ENCODE measurements around the gene DPP10. TPM values are rescaled to one million over a fixed set of nuclear protein-coding genes. Genes with fewer than 3 reads are reported as not detected.
"Not testable (repeated sequence)": the region's sequence is repeated elsewhere in the genome, so short reads cannot be mapped to it uniquely, and the experiment has no call there.

Gene DPP10
- total RNA-seq, 2 experiments from 2014 or later, result not detected

- H3K4me3 Mint-ChIP-seq, result no peak overlapping the region
- POLR2A ChIA-PET, result no interaction called here
- CTCF ChIA-PET, result no interaction called here
- ATAC-seq (no peak), DNase-seq (no peak)
- no peaks in the 10 kb centered on the region for H3K4me1 Mint-ChIP-seq
- no peak overlapping the region for H3K27ac Mint-ChIP-seq
- peaks cover 7% of the 10 kb centered on the region for H3K9me3 Mint-ChIP-seq (ENCODE audit: low read depth)
- intact Hi-C loops (cut with DNase I, micrococcal nuclease), result no loop called here
- H3K27me3 Mint-ChIP-seq, result no peaks in the 10 kb centered on the region
- no peaks in the 10 kb centered on the region for H3K36me3 Mint-ChIP-seq (ENCODE audit: low read depth)
Observed at GRCh38 chr2:114937366-114937930, 495.0 kb downstream of the DPP10 start.

DNA sequence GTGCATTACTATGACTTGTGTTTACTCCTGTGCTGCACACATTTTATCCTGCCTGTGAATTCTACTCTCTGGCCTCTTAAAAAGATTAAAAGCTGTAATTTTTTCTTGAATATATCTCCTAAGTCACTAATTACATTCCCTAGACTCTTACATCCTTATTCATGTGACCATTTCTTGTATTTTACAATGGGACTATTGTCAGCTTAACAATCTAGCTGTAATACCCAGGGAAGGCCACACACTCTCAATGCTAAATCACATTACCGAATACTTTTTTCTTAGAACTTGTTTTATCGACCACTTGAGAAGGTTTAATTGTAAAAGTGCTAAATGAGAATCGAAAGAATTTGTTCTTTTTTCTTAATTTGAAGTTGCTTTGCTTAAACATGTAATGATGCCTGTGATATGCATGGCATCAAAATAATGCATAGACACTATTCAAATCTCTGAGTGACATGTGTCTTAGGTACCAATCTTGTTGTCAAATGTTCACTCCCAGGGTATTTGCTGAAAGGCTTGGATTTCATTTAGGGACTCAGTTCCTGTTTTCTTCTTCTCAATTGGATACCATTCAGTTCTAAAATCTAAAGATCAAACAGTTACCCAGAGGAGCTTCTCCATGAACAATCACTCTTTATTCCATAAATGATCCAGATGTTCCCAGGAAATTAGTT, 498.5 kb downstream of the DPP10 start:
- POLR2A ChIA-PET, result no interaction called here
- Mint-ChIP-seq H3K4me3 (no peak overlapping the region), H3K27me3 (no peaks in the 10 kb centered on the region), H3K4me1 (no peaks in the 10 kb centered on the region), H3K36me3 (ENCODE audit: low read depth) (no peaks in the 10 kb centered on the region), H3K27ac (no peak overlapping the region), H3K9me3 (ENCODE audit: low read depth) (peaks cover 3% of the 10 kb centered on the region)
- intact Hi-C loops (cut with DNase I, micrococcal nuclease), result no loop called here
- CTCF ChIA-PET, result no interaction called here
- no peak for ATAC-seq
- no peak for DNase-seq

- intact Hi-C loops (cut with DNase I, micrococcal nuclease), result no loop called here
- no peaks in the 10 kb centered on the region for H3K4me1 Mint-ChIP-seq
Observed at GRCh38 chr2:114949228-114949804, 506.9 kb downstream of the DPP10 start.

GRCh38 chr2:114960389-114960788, 517.9 kb downstream of the DPP10 start:
- ATAC-seq (no peak), DNase-seq (no peak)
- Mint-ChIP-seq H3K27me3 (no peaks in the 10 kb centered on the region), H3K27ac (no peak overlapping the region), H3K9me3 (ENCODE audit: low read depth) (peaks cover 6% of the 10 kb centered on the region), H3K36me3 (ENCODE audit: low read depth) (no peaks in the 10 kb centered on the region), H3K4me1 (no peaks in the 10 kb centered on the region), H3K4me3 (no peak overlapping the region)
- ChIA-PET CTCF (interaction anchor here (1.0 kb wide), 1 partner anchor 9 kb away, joined by 3 read pairs; no protein-coding TSS in a partner anchor), POLR2A (no interaction called here)
- intact Hi-C loops (cut with DNase I, micrococcal nuclease), result no loop called here

More at GRCh38 chr2:114949228-114949804, 506.9 kb downstream of the DPP10 start:
- ATAC-seq (no peak), DNase-seq (no peak)
- no peaks in the 10 kb centered on the region for H3K36me3 Mint-ChIP-seq (ENCODE audit: low read depth)
- H3K4me3 Mint-ChIP-seq, result no peak overlapping the region
- no peaks in the 10 kb centered on the region for H3K27me3 Mint-ChIP-seq
- no peak overlapping the region for H3K27ac Mint-ChIP-seq
- POLR2A ChIA-PET, result no interaction called here
- no peaks in the 10 kb centered on the region for H3K9me3 Mint-ChIP-seq (ENCODE audit: low read depth)
- CTCF ChIA-PET, result no interaction called here

GRCh38 chr2:114962532-114962931, 520.1 kb downstream of the DPP10 start:
- no peaks in the 10 kb centered on the region for H3K4me1 Mint-ChIP-seq
- H3K27ac Mint-ChIP-seq, result no peak overlapping the region
- no peak for DNase-seq
- no peaks in the 10 kb centered on the region for H3K36me3 Mint-ChIP-seq (ENCODE audit: low read depth)
- no peak overlapping the region for H3K4me3 Mint-ChIP-seq
- H3K9me3 Mint-ChIP-seq (ENCODE audit: low read depth), result peaks cover 3% of the 10 kb centered on the region
- POLR2A ChIA-PET, result no interaction called here
- no peaks in the 10 kb centered on the region for H3K27me3 Mint-ChIP-seq
- ATAC-seq, result no peak
- CTCF ChIA-PET, result no interaction called here
- intact Hi-C loops (cut with DNase I, micrococcal nuclease), result no loop called here

GRCh38 chr2:114968748-114969400, 526.4 kb downstream of the DPP10 start:
- Mint-ChIP-seq H3K9me3 (ENCODE audit: low read depth) (peaks cover 3% of the 10 kb centered on the region), H3K27ac (no peak overlapping the region), H3K27me3 (no peaks in the 10 kb centered on the region), H3K4me1 (no peaks in the 10 kb centered on the region), H3K4me3 (no peak overlapping the region), H3K36me3 (ENCODE audit: low read depth) (no peaks in the 10 kb centered on the region)
- intact Hi-C loops (cut with DNase I, micrococcal nuclease), result no loop called here
- ChIA-PET CTCF (no interaction called here), POLR2A (no interaction called here)
- DNase-seq, result no peak
- ATAC-seq, result no peak

- H3K4me1 Mint-ChIP-seq; intact Hi-C loops (cut with DNase I, micrococcal nuclease); POLR2A ChIA-PET; H3K9me3 Mint-ChIP-seq (ENCODE audit: low read depth); CTCF ChIA-PET; H3K36me3 Mint-ChIP-seq (ENCODE audit: low read depth); ATAC-seq; H3K27me3 Mint-ChIP-seq; H3K4me3 Mint-ChIP-seq; H3K27ac Mint-ChIP-seq; DNase-seq: not testable (repeated sequence)
Observed at GRCh38 chr2:115004321-115004720, 561.9 kb downstream of the DPP10 start.

GRCh38 chr2:115011721-115012120, 569.3 kb downstream of the DPP10 start:
- POLR2A ChIA-PET, result no interaction called here
- DNase-seq (no peak), ATAC-seq (no peak)
- intact Hi-C loops (cut with DNase I, micrococcal nuclease), result no loop called here
- no peaks in the 10 kb centered on the region for H3K27me3 Mint-ChIP-seq
- CTCF ChIA-PET, result no interaction called here
- H3K4me3 Mint-ChIP-seq, result no peak overlapping the region
- H3K27ac Mint-ChIP-seq, result no peak overlapping the region
- no peaks in the 10 kb centered on the region for H3K4me1 Mint-ChIP-seq
- H3K36me3 Mint-ChIP-seq (ENCODE audit: low read depth), result no peaks in the 10 kb centered on the region
- H3K9me3 Mint-ChIP-seq (ENCODE audit: low read depth), result peaks cover 4% of the 10 kb centered on the region

DNA sequence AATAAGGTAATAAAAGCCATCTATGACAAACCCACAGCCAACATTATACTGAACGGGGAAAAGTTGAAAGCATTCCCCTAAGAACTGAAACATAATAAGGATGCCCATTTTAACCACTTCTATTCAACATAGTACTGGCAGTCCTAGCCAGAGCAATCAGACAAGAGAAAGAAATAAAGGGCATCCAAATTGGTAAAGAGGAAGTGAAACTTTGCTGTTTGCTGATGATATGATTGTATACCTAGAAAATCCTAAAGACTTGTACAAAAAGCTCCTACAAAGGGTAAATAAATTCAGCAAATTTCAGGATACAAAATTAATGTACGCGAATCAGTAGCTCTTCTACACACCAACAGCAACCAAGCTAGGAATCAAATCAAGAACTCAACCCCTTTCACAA, 579.6 kb downstream of the DPP10 start:
- H3K36me3 Mint-ChIP-seq (ENCODE audit: low read depth); CTCF ChIA-PET; H3K27ac Mint-ChIP-seq; H3K9me3 Mint-ChIP-seq (ENCODE audit: low read depth); ATAC-seq; H3K27me3 Mint-ChIP-seq; POLR2A ChIA-PET; H3K4me1 Mint-ChIP-seq; H3K4me3 Mint-ChIP-seq; DNase-seq; intact Hi-C loops (cut with DNase I, micrococcal nuclease): not testable (repeated sequence)

GRCh38 chr2:115034801-115035200, 592.4 kb downstream of the DPP10 start:
- ATAC-seq, result no peak
- H3K36me3 Mint-ChIP-seq (ENCODE audit: low read depth), result no peaks in the 10 kb centered on the region
- ChIA-PET CTCF (no interaction called here), POLR2A (no interaction called here)
- no peak overlapping the region for H3K27ac Mint-ChIP-seq
- no peaks in the 10 kb centered on the region for H3K27me3 Mint-ChIP-seq
- intact Hi-C loops (cut with DNase I, micrococcal nuclease), result no loop called here
- H3K4me1 Mint-ChIP-seq, result no peaks in the 10 kb centered on the region
- no peak for DNase-seq
- H3K9me3 Mint-ChIP-seq (ENCODE audit: low read depth), result peaks cover 8% of the 10 kb centered on the region
- no peak overlapping the region for H3K4me3 Mint-ChIP-seq

DNA sequence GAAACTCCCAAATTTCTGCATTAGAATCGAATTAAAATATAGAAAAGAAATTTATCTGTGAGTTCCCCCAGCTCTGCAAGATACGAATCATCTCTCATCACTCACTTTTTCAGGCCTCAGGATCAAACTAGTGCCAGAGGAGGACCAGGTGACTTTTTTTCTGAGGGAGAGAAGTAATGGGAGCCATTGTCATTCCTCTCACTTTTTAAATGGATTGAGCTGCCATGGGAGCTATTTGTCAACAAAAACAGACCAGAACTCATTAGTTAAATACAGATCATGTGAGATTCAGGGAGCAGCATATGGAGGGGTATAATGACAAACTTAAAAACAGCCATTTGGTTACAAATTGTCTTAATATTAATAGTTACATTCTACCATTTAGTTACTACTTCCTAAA, 594.4 kb downstream of the DPP10 start:
- ChIA-PET POLR2A (no interaction called here), CTCF (no interaction called here)
- no peaks in the 10 kb centered on the region for H3K4me1 Mint-ChIP-seq
- intact Hi-C loops (cut with DNase I, micrococcal nuclease), result no loop called here
- DNase-seq (no peak), ATAC-seq (no peak)
- H3K27me3 Mint-ChIP-seq, result no peaks in the 10 kb centered on the region
- no peaks in the 10 kb centered on the region for H3K36me3 Mint-ChIP-seq (ENCODE audit: low read depth)
- no peak overlapping the region for H3K27ac Mint-ChIP-seq
- no peak overlapping the region for H3K4me3 Mint-ChIP-seq
- no peaks in the 10 kb centered on the region for H3K9me3 Mint-ChIP-seq (ENCODE audit: low read depth)

- Mint-ChIP-seq H3K4me3 (no peak overlapping the region), H3K27me3 (no peaks in the 10 kb centered on the region)
- POLR2A ChIA-PET, result interaction anchor here (0.7 kb wide), 1 partner anchor 39 kb away, joined by 10 read pairs; no protein-coding TSS in a partner anchor
Observed at GRCh38 chr2:115057473-115057872, 615.0 kb downstream of the DPP10 start.

More at GRCh38 chr2:115057473-115057872, 615.0 kb downstream of the DPP10 start:
- CTCF ChIA-PET, result no interaction called here
- Mint-ChIP-seq H3K36me3 (ENCODE audit: low read depth) (no peaks in the 10 kb centered on the region), H3K27ac (no peak overlapping the region), H3K4me1 (no peaks in the 10 kb centered on the region), H3K9me3 (ENCODE audit: low read depth) (peaks cover 9% of the 10 kb centered on the region)
- ATAC-seq (no peak), DNase-seq (no peak)
- intact Hi-C loops (cut with DNase I, micrococcal nuclease), result no loop called here
